Colonic mucosa (tissue), 4 donors: ENCODE measurements around the gene ATP6V1C2. TPM values are rescaled to one million over a fixed set of nuclear protein-coding genes. Genes with fewer than 3 reads are reported as not detected.
A peak's percentile ranks its signal among the peaks of the same experiment; 100 is the strongest.

Experiments used
- DNase-seq: peaks from one replicate; pipeline ENCODE4 v3.0.0-alpha.2; 2020
- H3K27ac ChIP-seq: fragments of 200-600 bp; one replicate; pipeline ENCODE4 v1.8.0; 2021
- H3K27me3 ChIP-seq: fragments of 200-600 bp; one replicate; pipeline ENCODE4 v1.8.0; 2021
- H3K36me3 ChIP-seq: fragments of 200-600 bp; one replicate; pipeline ENCODE4 v1.8.0; 2021
- H3K4me1 ChIP-seq: fragments of 200-600 bp; one replicate; pipeline ENCODE4 v1.8.0; 2021; ENCODE audit warnings: mild to moderate bottlenecking
- H3K4me3 ChIP-seq: fragments of 200-600 bp; one replicate; pipeline ENCODE4 v1.8.0; 2021
- H3K9ac ChIP-seq, 2 donors: one replicate each; pipeline ENCODE4 v1.7.0; 2013; ENCODE audit warnings: control low read depth in 2 of 2, low read depth in 2 of 2, low read length in 2 of 2
- H3K9me3 ChIP-seq: fragments of 200-600 bp; one replicate; pipeline ENCODE4 v1.8.0; 2021
- CTCF ChIP-seq: fragments of 200-600 bp; IDR thresholded peaks from one replicate; pipeline ENCODE4 v1.8.0; 2022; ENCODE audit warnings: antibody characterized with exemption, mild to moderate bottlenecking
- intact Hi-C: fragments of 100-400 bp; cut with DNase I; formaldehyde crosslinking; loops from one replicate; pipeline ENCODE4 v1.14.1; 2022
- total RNA-seq, 2 donors: library from RNA; stranded (reverse); fragmentation: NEBNext Ultra II Directional in 1 of 2; extraction: Animal tissue kit (Norgen Biotek cat#: 25700) in 1 of 2; gene quantifications; one replicate each; pipeline ENCODE4 v1.2.1, GENCODE V29; 2021
- donor health status: healthy.
- donor health status: DM: no; HTN: no; CAD: no.
- donor health status: DM: no; HTN: no; CAD: no.

The ATP6V1C2 gene
- total RNA-seq, 2 donors from 2014 or later, result 1.4 to 1.7 TPM

GRCh38 chr2:10830641-10831399, 109.4 kb downstream of the ATP6V1C2 start:
- no peak for TF ChIP-seq CTCF
- Histone ChIP-seq H3K4me3 (no peak overlapping the region), H3K27ac (no peak overlapping the region), H3K9ac (no peak overlapping the region), H3K9me3 (no peaks in the 10 kb centered on the region), H3K27me3 (no peaks in the 10 kb centered on the region), H3K4me1 (peaks cover 4% of the 10 kb centered on the region), H3K36me3 (no peaks in the 10 kb centered on the region)
- no peak for DNase-seq
- intact Hi-C loops, result loop anchor here (5.0 kb wide), 1 partner anchor 81 kb away; the partner anchor contains the start of gene KCNF1

GRCh38 chr2:10831400-10831985, 110.1 kb downstream of the ATP6V1C2 start:
- Histone ChIP-seq H3K4me3 (no peak overlapping the region), H3K27ac (no peak overlapping the region), H3K9me3 (no peaks in the 10 kb centered on the region), H3K9ac (no peak overlapping the region), H3K27me3 (no peaks in the 10 kb centered on the region), H3K36me3 (no peaks in the 10 kb centered on the region), H3K4me1 (peaks cover 4% of the 10 kb centered on the region)
- intact Hi-C loops, result loop anchor here (5.0 kb wide), 1 partner anchor 81 kb away; the partner anchor contains the start of gene KCNF1
- no peak for TF ChIP-seq CTCF
- no peak for DNase-seq

GRCh38 chr2:10832203-10832936, 110.9 kb downstream of the ATP6V1C2 start:
- H3K9me3 ChIP-seq, result no peaks in the 10 kb centered on the region
- no peak overlapping the region for H3K27ac ChIP-seq
- DNase-seq, result peak; percentile 84
- no peaks in the 10 kb centered on the region for H3K36me3 ChIP-seq
- peak; percentile 97 for TF ChIP-seq CTCF
- intact Hi-C loops, result loop anchor here (2.0 to 5.0 kb wide), 2 partner anchors 80 to 288 kb away; partner anchors contain the start of gene KCNF1
- no peak overlapping the region for H3K4me3 ChIP-seq
- H3K9ac ChIP-seq, result no peak overlapping the region
- no peaks in the 10 kb centered on the region for H3K27me3 ChIP-seq
- peaks cover 4% of the 10 kb centered on the region for H3K4me1 ChIP-seq

GRCh38 chr2:10833021-10833420, 111.6 kb downstream of the ATP6V1C2 start:
- no peaks in the 10 kb centered on the region for H3K36me3 ChIP-seq
- TF ChIP-seq CTCF, result no peak
- H3K4me1 ChIP-seq, result peaks cover 4% of the 10 kb centered on the region
- no peaks in the 10 kb centered on the region for H3K27me3 ChIP-seq
- H3K27ac ChIP-seq, result no peak overlapping the region
- DNase-seq, result no peak
- no peak overlapping the region for H3K4me3 ChIP-seq
- intact Hi-C loops, result loop anchor here (2.0 to 5.0 kb wide), 2 partner anchors 79 to 288 kb away; partner anchors contain the start of gene KCNF1
- no peak overlapping the region for H3K9ac ChIP-seq
- no peaks in the 10 kb centered on the region for H3K9me3 ChIP-seq

GRCh38 chr2:10834068-10834655, 112.7 kb downstream of the ATP6V1C2 start:
- DNase-seq, result no peak
- H3K9ac ChIP-seq, result no peak overlapping the region
- H3K4me1 ChIP-seq, result peaks cover 4% of the 10 kb centered on the region
- TF ChIP-seq CTCF, result no peak
- intact Hi-C loops, result loop anchor here (5.0 kb wide), 1 partner anchor 78 kb away; the partner anchor contains the start of gene KCNF1
- no peaks in the 10 kb centered on the region for H3K27me3 ChIP-seq
- H3K4me3 ChIP-seq, result no peak overlapping the region
- no peak overlapping the region for H3K27ac ChIP-seq
- H3K36me3 ChIP-seq, result no peaks in the 10 kb centered on the region
- H3K9me3 ChIP-seq, result no peaks in the 10 kb centered on the region
